D341Med (cell line): ENCODE data around the gene SLC16A3.

ENCODE experiments used
- DNase-seq: peaks from one replicate; pipeline ENCODE4 v3.0.0; 2012; ENCODE audit warnings: low spot score

SLC16A3 gene

DNA sequence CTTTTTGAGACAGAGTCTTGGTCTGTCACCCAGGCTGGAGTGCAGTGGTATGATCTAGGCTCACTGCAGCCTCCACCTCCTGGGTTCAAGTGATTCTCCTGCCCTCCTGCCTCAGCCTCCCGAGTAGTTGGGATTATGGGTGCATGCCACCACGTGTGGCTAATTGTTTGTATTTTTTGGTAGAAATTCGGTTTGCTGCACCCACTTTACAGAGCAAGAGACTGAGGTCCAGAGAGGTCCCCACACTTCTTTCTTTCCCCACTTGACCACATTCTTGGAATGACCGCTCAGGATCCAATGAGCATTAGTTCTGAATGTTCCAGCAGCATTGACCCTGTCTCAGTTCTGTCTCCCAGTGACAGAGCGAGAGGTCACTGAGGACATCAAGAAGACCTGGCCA lies 5.3 kb upstream of the SLC16A3 start:
- DNase-seq = no peak

DNA sequence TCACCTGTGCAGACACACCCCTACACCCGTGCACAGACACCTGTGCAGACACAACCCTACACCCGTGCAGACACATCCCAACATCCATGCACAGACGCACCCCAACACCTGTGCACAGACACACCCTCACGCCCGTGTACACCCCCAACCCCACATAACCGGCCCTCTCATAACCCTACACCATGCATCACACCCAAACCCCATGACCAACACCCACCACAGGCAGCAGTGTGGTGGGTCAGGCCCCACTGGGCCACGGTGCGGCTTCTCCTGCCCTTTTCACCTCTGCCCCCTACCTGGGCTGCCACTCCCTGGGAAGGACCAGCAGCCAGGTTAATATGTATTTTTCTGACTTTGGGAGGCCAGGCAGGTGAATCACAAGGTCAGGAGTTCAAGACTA lies 4.2 kb upstream of the SLC16A3 start:
- no peak for DNase-seq

DNA sequence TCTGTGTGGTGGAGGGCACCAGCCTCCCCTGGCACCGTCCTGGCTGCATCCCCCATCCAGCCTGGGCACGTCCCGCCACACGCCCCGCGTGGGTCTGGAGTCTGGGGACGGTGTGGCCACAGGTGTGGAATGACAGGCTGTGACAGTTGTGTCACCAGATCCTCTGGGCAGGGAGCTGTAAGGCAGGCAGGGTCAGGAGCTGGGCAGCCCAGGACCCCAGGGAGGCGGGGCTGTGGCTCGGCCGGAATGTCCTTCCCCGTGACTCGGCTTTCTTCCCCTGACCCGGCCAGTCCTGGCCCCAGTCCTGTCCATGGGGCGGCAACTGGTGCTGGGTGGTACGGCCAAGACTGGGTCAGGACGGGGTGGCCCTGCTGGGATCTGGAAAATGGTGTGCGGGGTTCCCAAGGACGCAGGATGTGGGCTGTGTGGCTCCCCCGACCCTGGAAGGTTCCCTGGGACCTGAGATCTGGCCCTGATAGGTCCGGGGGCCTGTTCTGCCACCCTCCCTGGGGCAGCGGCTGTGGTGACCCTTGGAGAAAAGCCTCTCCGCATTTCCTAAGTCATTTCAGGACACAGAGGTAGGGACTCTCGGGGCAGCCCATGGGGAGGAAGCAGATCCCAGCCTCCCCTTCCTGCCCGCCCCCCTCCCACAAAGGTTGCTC lies 3.3 kb upstream of the SLC16A3 start:
- no peak for DNase-seq

DNA sequence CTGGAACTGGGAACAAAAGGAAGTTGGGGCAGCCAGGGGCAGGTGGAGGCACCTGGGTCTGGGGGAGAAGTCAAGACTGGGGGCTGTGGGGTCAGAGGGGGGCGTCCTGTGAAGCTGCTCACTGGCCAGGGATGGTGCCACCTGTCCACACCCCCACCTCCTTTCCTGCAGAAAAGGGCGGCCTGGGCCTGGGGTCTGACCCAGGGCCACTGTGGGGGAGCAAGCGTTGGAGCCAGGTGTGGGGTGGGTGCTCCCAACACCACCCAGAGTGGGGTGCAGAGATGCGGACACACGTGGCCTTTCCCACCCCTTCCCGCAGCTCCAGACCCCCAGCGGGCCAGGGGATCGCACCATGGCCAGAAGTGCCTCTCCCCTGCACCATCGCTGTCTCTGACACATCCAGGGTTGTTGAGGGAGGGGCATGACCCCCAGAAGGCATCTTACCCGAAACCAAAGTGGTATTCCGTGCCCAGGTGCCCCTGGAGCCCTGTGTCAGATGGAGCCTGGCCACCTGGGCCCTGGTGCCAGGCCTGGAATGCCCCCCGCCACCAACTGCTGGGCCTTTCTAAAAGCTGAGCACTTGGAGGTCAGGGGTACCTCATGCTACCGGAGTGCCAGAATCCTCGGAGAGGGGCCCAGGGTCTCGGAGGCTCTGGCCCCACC lies 2.6 kb upstream of the SLC16A3 start:
- DNase-seq = no peak

DNA sequence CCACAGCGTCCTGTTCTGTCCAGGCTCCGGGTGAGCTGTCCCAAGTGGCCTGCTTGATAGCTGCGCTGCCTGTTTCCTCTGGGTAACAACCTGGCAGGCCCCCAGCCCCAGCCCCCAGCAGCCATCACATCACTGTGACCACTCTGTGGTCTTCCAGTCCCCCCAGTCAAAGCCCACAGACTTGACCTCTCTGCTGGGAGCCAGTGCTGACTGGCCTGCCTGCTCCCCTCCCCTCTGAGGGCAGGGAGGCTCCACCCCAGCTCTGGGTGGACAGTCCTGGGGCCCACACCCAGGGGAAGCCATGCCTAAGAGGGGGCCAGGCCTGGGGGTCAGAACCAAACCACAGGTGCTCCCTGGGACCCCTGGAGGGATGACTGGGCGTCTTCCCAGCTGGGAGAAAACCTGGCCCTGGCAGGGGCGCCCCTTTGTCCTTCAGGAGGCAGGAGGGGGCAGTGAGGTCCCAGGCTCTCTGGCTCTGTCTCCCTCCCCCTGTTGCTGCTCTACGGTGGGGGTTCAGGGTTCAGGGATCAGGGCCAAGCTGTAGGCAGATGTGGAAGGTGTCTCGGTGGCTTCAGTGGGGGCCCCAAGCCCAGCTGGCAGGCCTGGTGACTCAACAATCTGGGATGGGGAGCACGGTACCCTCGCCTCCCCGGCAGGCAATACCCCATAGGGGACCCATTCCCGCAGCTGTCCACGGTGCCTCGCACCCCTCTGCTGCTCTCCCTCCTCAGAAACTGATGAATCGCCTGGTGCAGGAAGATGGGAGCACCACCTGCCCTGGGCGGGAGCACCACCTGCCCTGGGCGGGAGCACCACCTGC lies 1.8 kb upstream of the SLC16A3 start:
- DNase-seq = no peak

DNA sequence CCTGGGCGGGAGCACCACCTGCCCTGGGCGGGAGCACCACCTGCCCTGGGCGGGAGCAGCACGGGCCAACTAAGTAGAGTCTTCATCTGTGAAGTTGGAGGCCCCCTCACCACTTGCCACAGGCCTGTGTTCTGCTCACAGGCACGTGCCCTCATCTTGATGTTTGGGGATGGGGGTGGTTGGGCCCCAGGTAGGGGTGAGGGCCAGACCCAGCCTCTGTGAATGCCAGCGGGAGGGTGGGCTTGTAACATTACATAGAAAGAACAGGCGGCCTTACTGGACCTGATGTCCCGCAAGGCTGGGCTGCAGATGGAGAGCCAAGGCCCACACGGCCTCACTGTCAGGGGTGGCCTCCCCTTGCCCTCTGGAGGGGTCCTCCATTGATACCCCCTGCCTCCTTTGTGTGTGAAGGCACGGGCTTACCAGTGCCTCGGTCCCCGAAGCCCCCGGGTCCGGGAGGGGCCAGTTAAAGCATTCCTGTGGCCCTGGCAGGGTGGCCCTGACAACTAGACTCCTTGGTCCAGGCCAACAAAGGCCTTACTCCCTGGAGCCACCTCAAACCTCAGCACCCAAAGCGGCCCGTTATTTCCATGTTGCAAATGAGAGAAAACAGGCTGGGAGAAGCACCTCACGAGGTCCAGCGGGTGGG lies 1.1 kb upstream of the SLC16A3 start:
- no peak for DNase-seq

DNA sequence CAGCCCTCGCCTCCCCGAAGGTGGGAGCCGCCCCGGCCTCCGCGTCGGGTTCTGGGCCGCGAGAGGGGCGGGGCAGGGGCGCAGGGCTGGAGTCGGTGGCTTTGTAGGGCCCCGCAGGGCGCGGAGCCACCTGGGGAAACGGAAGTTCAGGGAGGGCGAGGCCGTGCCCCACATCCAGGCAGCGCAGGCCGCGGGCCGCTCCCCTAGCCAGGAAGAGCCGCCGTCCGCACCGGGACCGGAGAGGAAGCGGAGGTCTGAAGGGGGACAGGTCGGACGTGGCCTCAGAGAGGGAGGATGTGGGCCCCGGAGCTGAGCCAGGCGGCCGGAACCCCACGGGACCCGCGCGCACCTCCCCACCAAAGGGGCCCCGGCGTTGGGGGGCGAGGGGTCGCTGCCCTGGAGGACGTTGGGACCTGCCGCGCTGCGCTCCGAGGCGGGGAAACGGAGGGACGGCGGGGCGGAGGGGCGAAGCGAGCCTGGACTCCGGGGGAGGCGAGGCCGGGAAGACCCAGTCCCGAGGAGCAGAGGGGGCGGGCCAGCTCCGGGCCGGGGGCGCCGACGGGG lies 482 bp upstream of the SLC16A3 start:
- no peak for DNase-seq

DNA sequence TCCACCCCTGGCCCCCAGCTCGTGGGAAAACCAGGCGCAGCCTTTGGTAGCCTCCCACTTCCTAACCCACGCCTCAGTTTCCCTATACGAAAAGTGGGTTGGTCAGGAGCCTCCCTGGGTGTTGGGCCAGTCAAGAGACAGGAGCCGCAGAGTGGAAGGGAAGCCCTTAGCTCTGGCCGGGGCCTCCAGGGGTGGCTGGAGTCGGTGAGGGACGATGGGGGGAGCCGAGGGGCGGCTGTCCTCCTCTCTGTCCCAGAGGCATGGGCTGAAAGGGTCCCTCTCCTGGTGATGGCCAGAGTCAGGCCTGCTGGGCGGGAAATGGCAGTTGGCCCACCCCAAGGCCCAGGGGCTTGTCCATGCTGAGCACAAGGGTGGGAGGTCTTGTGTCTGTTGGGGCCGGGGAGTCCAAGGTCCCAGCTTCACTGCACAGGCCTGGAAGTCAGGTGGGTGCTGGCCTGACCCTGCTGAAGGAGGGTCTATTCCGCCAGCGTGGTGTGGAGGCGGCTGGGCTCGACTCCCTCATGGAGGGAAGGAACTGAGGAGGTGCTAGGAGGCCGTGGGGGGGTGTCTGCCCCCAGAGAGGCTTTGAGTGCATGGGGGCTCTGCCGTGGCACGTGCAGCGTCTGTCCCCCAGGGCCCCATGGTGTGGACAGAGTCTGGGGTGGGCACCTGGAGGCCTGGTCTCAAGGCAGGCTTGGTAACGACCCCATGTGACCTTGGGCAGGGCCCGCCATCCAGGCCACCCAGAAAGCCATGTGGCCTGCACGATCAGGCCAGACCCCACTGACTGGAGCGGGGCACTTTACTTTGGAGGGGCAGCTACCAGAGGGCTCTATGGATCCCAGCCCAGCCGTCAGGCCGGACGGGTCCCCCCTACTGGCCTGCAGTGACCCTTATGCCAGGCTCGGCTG lies 1.1 kb downstream of the SLC16A3 start:
- no peak for DNase-seq

DNA sequence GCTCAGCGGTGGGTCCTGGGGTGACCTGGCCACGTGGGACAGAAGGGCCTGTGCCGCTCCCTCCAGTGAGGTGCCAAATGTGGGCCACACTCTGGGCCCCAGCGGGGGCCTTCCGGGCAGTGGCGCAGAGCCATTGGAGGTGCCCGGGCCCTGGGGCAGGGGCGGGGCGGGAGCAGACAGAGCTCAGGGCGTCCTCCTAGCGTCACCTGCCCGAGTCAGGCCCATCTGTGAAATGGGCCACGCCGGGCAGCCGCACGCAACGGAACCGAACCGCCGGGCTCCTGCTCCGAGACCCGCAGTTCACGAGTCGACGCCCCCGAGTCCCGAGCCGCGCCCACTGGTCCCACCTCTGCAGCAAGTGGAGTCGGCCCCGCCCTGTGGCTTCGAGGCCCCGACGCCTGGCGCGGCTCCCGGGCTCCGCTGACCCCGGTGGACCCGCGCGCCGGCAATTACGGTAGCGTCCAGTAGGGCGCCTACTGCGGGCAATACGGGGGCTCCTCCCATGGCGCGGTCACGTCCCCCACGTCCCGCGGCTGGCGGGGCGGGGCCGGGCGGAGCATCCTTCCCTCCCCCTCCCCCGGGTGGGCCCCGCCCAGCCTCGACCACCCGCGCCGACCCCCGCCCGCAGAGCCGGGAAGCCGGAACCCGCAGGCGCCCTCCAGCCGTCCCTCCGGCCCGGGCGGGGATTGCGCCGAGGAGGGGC lies 1.9 kb downstream of the SLC16A3 start:
- DNase-seq = no peak

DNA sequence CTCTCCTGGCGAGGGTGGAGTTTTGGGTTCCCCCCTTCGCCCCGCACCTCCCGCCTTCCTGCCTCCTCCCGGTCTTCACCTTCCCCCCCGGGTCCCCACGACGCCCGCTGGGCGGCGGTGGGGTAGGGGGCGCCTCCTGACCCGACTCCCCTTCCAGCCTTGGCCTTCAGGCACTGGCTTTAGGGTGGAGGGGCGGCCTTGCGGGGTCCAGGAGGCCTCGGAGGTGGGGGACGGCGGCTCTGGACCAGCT lies 2.4 kb downstream of the SLC16A3 start:
- no peak for DNase-seq

DNA sequence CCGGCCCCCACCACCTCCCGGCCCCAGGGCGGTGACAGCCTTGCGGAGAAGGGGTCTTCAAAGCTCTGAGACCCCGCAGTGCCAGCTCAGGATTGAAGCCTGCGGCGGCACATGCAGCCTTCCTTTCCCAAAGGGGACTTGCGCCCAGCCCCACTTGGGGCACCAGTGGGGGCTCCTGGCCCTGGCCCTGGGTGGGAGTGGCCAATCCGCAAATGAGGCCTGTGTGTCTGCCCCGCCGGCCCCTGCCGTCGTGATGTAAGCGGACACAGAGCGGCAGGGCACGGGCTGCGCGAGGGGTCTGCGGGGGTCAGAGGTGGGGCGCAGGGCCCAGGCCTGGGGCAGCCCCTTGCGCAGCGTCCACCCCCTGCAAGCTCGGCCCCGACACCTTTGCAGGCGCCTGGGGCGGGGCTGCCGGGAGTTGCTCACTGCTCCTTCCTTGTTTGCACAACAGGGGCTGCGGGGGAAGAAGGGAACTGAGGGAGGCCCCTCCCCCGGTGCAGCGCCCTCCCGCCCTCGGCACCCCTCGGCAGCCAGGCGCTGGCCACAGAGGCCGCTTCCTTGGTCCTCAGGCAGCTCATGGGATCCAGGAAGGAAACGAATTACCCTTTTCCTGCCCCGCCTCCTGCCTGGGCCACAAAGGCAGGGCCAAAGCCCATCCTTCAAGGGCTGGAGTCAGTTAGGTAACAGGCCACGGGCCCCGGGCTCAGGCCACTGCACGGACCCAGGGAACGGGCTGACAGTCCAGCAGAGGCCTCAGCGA lies 2.9 kb downstream of the SLC16A3 start:
- DNase-seq = no peak

DNA sequence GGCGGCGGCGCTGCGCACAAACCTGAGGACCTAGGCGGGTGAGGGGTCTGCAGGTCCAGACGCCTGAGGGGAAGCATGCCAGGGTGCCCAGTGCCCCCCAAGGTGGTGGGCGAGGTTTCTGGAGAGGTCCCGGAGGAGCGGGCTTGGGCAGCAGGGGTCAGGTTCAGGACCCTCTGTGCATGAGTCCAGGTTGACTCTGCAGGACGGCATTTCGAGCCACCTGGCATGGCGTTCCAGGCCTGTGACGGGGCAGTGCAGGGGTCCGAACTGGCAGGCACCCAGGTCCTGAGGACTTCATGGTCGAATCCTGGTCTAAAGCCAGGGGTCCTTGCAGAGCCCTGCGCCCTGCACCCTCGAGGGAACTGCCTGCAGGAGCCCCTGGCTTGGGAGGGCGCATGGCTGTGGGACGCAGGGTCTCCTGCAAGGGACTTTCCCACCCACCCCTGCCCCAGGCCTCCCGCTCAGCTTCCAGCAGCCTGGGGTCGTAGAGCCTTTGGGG lies 3.5 kb downstream of the SLC16A3 start:
- DNase-seq = no peak

DNA sequence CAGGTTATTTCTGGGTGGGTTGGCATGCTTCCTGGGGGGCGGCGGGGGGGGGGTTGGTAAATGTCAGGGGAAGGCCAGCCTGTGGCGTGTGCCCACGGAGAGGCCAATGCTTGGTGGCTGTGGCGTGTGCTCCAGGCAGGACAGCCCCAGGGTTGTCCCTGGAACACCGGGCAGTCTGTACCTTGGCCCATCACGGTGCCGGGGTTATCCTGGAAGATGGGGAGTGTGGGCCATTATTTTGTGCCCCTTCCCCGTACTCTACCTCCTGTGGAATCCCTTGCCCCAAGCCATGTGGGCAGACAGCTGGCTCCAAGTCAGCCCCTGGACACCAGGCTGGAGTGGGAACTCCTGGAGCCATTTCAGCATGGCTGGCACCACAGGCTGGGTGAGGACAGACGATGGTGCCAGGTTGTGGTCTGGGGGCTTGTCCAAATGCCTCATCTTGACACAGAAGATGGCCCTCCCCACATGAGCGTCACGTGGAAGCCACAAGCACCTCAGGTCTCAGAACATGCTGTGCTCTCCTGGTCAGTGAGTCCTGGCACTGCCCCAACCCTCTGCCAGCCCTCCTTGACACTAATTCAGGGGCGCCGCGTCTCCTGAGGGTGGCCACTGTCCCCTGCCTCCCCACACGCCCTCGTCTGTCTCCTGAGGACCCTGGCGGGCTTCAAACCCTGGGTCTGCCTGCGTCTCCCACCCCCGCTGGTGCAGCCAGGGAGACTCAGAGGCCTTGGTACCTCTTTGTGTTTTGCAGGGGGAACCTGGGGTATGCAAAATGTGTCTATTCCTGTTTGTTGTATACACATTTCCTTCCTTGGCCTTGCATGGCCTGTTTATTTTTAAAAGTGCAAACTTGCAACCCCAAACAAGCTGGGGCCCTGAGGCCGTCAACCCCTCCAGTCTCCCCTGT lies 4.3 kb downstream of the SLC16A3 start:
- DNase-seq = no peak

DNA sequence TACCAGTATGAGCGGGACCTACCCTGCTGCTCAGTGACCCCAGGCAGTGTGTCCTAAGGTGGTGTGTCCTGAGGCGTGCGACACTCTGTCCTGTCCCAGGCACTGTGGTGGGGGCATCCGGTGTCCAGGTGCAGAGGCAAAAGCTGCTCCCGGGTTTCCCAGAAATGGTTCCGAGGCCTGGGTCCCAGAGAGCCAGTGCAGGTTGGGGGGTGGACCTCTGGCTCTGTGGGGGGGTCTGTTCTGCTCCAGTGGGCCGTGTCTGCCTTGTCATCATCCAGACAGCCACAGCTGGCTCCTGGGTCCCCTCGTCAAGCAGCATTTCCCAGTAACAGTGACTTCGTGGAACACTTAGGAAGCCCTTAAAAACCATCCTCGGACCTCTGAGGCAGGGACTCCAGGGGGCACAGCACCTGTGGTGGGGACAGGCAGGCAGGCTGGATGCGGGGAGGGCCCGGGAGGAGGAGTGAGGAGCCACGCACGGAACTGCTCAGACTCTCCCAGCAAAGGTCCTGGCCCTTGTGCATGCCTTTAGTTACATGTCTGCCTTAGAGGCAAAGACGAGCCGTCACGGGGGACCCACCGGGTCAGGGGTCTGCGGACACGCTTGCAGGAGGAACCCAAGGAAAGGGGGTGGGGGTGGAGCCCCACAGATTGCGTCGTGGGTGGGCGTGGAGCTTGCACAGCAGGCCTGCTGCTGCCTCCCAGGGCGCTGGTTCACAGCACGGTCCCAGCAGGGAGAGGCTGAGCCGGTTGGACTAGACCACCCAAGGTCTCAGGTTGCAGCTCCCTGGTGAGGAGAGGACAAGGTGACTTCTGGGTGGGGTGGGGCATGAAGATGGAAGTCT lies 5.6 kb downstream of the SLC16A3 start:
- DNase-seq = no peak

DNA sequence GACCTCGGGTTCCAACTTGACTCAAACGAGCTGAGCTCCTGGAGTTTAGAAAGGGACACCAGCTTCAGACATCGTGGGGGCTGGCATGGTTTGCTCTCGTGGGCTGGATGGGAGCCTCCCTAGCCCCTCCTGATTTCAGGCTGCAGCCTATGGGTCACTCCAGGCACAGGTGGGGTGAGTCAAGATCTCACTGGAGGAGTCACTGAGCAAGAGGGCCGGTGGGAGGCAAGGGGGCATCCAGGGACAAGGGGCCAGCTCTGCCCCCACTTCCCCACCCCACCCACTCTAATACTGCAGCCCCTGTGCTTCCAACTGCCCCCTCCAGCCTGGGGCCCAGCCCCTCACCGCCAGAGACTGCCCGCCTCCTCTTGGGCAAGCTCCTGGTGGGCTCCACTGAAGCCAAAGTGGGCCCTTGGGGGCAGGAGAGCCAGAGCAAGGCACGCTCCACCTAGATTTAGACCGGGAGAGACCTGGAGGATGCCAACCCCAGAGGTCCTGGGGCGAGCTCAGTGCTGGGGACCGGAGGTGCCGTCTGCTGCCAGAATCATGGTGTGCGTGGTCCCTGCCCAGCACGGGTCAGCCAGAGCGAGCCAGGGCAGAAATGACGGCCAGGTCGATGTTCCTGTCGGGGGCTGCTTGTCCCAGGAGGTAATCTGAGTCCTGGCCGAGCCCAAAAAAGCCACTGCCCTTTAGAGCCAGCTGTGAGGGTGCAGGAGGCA lies 6.4 kb downstream of the SLC16A3 start:
- no peak for DNase-seq

DNA sequence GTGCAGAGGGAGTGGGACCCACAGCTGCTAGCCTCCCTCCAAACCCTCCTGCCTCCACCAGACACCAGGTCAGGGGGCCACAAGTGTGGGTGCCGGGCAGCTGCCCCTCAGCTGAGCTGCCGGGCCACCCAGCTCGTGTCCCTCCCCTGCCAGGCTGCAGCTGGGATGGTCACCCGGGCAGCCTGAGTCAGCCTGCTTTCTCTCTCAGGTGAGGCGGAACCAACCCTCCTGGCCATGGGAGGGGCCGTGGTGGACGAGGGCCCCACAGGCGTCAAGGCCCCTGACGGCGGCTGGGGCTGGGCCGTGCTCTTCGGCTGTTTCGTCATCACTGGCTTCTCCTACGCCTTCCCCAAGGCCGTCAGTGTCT lies 6.9 kb downstream of the SLC16A3 start:
- no peak for DNase-seq
